Measurements from ENCODE around the gene RPIA. TPM values are rescaled to one million over a fixed set of nuclear protein-coding genes. Genes with fewer than 3 reads are reported as not detected.

Gene RPIA
- total RNA-seq, 1 experiment from 2014 or later, result 21.3 TPM

GRCh38 chr2:88707003-88707402, 15.5 kb downstream of the RPIA start:
- peaks cover 14% of the 10 kb centered on the region for H3K36me3 ChIP-seq (ENCODE audit: low read depth)
- no peak overlapping the region for H2AFZ ChIP-seq
- no peak for DNase-seq
- H4K20me1 ChIP-seq (ENCODE audit: insufficient read depth), result no peaks in the 10 kb centered on the region
- H3F3A ChIP-seq (ENCODE audit: insufficient read depth, low read depth), result 0 out of 2 replicates have a peak, but pooled peaks cover 6% of the 10 kb centered on the region
- no peak overlapping the region for H3K27ac ChIP-seq
- POLR2A ChIA-PET (ENCODE audit: unreplicated experiment), result no interaction called here
- TF ChIP-seq CTCF (conservative IDR thresholded peaks at IDR 0.05), result no peak
- TF ChIP-seq EZH2 (IDR thresholded peaks at IDR 0.05; ENCODE audit: low read depth), result no peak
- no peaks in the 10 kb centered on the region for H3K27me3 ChIP-seq (ENCODE audit: insufficient read depth, low read depth)
- no peak overlapping the region for H3K4me3 ChIP-seq
- 0 out of 2 replicates have a peak, but pooled peaks cover 16% of the 10 kb centered on the region for H3K79me2 ChIP-seq (ENCODE audit: low read depth)
- intact Hi-C loops (cut with micrococcal nuclease; ENCODE audit: unreplicated experiment), result no loop called here
- peaks cover 30% of the 10 kb centered on the region for H3K4me1 ChIP-seq (replicated peaks; ENCODE audit: insufficient read depth)
- no peak overlapping the region for H3K4me2 ChIP-seq
- CTCF ChIA-PET, result no interaction called here
- BruUV-seq (replicated peaks), result no TSS peak
- H3K9me3 ChIP-seq (ENCODE audit: insufficient read depth, low read depth), result no peaks in the 10 kb centered on the region; the same call in 1 of the 2 replicates
- H3K9me2 ChIP-seq (ENCODE audit: insufficient read depth), result no peaks in the 10 kb centered on the region

DNA sequence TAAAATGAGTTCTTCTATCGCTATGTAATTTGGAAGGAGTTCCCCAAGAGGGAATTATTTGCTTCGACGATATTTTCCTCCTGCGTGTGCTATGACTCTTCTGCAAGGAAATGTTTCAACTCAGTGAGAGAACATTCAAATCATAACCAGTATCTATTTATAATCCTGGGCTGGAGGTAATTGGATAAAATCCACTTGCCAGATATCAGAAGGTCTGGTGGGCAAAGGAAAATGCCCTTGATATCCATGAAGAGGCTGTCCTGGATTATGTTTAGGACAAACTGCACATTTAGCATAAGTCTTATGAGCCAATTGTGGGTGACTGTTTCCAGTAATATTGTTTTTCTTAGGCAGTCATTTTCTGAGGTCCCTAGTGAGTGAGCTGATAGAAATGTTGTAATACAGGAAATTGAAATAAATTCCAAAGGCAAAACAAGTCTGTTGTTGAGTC, 17.7 kb downstream of the RPIA start:
- Histone ChIP-seq H4K20me1 (ENCODE audit: insufficient read depth) (no peaks in the 10 kb centered on the region), H3K4me1 (replicated peaks; ENCODE audit: insufficient read depth) (peaks cover 36% of the 10 kb centered on the region), H3K79me2 (ENCODE audit: low read depth) (peaks cover 24% of the 10 kb centered on the region), H3K27me3 (ENCODE audit: insufficient read depth, low read depth) (no peaks in the 10 kb centered on the region), H3K9me2 (ENCODE audit: insufficient read depth) (no peaks in the 10 kb centered on the region), H3K4me2 (peak overlapping the region; percentile 42), H3F3A (ENCODE audit: insufficient read depth, low read depth) (0 out of 2 replicates have a peak, but pooled peaks cover 6% of the 10 kb centered on the region), H3K9me3 (ENCODE audit: insufficient read depth, low read depth) (no peaks in the 10 kb centered on the region; the same call in 1 of the 2 replicates), H3K4me3 (no peak overlapping the region), H3K27ac (peak overlapping the region; percentile 50), H3K36me3 (ENCODE audit: low read depth) (peaks cover 2% of the 10 kb centered on the region; the same call in 1 of the 2 replicates), H2AFZ (no peak overlapping the region)
- DNase-seq, result peak in 1 of 2 experiments; percentile 78
- TF ChIP-seq CTCF (conservative IDR thresholded peaks at IDR 0.05), result no peak
- TF ChIP-seq EZH2 (IDR thresholded peaks at IDR 0.05; ENCODE audit: low read depth), result no peak
- ChIA-PET POLR2A (ENCODE audit: unreplicated experiment) (interaction anchor here (0.6 kb wide), 1 partner anchor 14 kb away, joined by 6 read pairs; no protein-coding TSS in a partner anchor), CTCF (no interaction called here)
- no TSS peak for BruUV-seq (replicated peaks)
- intact Hi-C loops (cut with micrococcal nuclease; ENCODE audit: unreplicated experiment), result no loop called here

DNA sequence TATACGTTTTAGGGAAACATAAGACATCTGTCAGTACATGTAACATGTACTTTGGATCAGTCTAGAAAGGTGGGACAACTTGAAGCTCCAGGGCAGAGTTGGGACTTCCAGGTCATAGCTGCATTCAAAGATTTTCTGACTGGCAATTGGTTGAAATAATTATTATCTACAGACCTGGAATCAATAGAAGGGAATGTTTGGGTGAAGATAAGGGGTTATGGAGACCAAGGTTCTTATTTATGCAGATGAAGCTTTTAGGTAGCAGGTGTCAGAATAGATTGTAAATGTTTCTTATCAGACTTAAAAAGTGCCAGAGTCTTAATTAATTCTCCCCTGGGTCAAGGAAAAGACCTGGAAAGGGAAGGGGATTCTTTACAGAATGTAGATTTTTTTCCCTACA, 19.8 kb downstream of the RPIA start:
- POLR2A ChIA-PET (ENCODE audit: unreplicated experiment), result no interaction called here
- Histone ChIP-seq H3F3A (ENCODE audit: insufficient read depth, low read depth) (0 out of 2 replicates have a peak, but pooled peaks cover 6% of the 10 kb centered on the region), H3K27ac (no peak overlapping the region), H3K4me1 (replicated peaks; ENCODE audit: insufficient read depth) (peaks cover 36% of the 10 kb centered on the region), H3K27me3 (ENCODE audit: insufficient read depth, low read depth) (no peaks in the 10 kb centered on the region), H3K4me3 (no peak overlapping the region), H4K20me1 (ENCODE audit: insufficient read depth) (no peaks in the 10 kb centered on the region), H3K4me2 (no peak overlapping the region), H3K36me3 (ENCODE audit: low read depth) (no peaks in the 10 kb centered on the region), H3K9me3 (ENCODE audit: insufficient read depth, low read depth) (no peaks in the 10 kb centered on the region; the same call in 1 of the 2 replicates), H3K9me2 (ENCODE audit: insufficient read depth) (no peaks in the 10 kb centered on the region), H2AFZ (no peak overlapping the region), H3K79me2 (ENCODE audit: low read depth) (peaks cover 29% of the 10 kb centered on the region)
- TF ChIP-seq EZH2 (IDR thresholded peaks at IDR 0.05; ENCODE audit: low read depth) (no peak), CTCF (conservative IDR thresholded peaks at IDR 0.05) (no peak)
- intact Hi-C loops (cut with micrococcal nuclease; ENCODE audit: unreplicated experiment), result no loop called here
- no TSS peak for BruUV-seq (replicated peaks)
- CTCF ChIA-PET, result no interaction called here
- no peak for DNase-seq
